ENCODE measurements around the gene CTXN1.
"Not testable (repeated sequence)": the region's sequence is repeated elsewhere in the genome, so short reads cannot be mapped to it uniquely, and the experiment has no call there.

Gene CTXN1

GRCh38 chr19:7899751-7900378 lies 26.1 kb downstream of the CTXN1 start:
- Mint-ChIP-seq H3K9me3 (no peaks in the 10 kb centered on the region), H3K27ac (no peak overlapping the region), H3K36me3 (peaks cover 2 to 11% of the 10 kb centered on the region in 2 donors), H3K4me3 (no peak overlapping the region), H3K27me3 (peaks cover 11 to 13% of the 10 kb centered on the region in 2 donors), H3K4me1 (peaks cover 18 to 26% of the 10 kb centered on the region in 2 donors)
- DNase-seq (no peak), ATAC-seq (replicated peaks) (no peak)

GRCh38 chr19:7898967-7899366 lies 27.0 kb downstream of the CTXN1 start:
- H3K9me3 Mint-ChIP-seq = no peaks in the 10 kb centered on the region
- H3K4me1 Mint-ChIP-seq = peaks cover 14 to 20% of the 10 kb centered on the region in 2 donors
- peaks cover 2 to 6% of the 10 kb centered on the region in 2 donors for H3K36me3 Mint-ChIP-seq
- DNase-seq (no peak), ATAC-seq (replicated peaks) (no peak)
- H3K27ac Mint-ChIP-seq = no peak overlapping the region
- peaks cover 17 to 22% of the 10 kb centered on the region in 2 donors for H3K27me3 Mint-ChIP-seq
- H3K4me3 Mint-ChIP-seq = no peak overlapping the region

- Mint-ChIP-seq H3K27ac (no peak overlapping the region), H3K4me3 (no peak overlapping the region), H3K4me1 (peaks cover 2 to 6% of the 10 kb centered on the region in 2 donors), H3K27me3 (peaks cover 19 to 23% of the 10 kb centered on the region in 2 donors), H3K9me3 (no peaks in the 10 kb centered on the region), H3K36me3 (no peaks in the 10 kb centered on the region)
- ATAC-seq (replicated peaks) = no peak
- no peak for DNase-seq
These were observed 28.6 kb downstream of the CTXN1 start for GRCh38 chr19:7897292-7897691.

- DNase-seq = no peak
- Mint-ChIP-seq H3K4me1 (peaks cover 0 to 1% of the 10 kb centered on the region in 2 donors), H3K36me3 (no peaks in the 10 kb centered on the region), H3K27ac (no peak overlapping the region), H3K4me3 (no peak overlapping the region), H3K9me3 (no peaks in the 10 kb centered on the region), H3K27me3 (peaks cover 23 to 30% of the 10 kb centered on the region in 2 donors)
- ATAC-seq (replicated peaks) = no peak
These were observed 30.4 kb downstream of the CTXN1 start for GRCh38 chr19:7895565-7895964.

GRCh38 chr19:7894612-7895309 lies 31.2 kb downstream of the CTXN1 start:
- no peaks in the 10 kb centered on the region for H3K36me3 Mint-ChIP-seq
- H3K27me3 Mint-ChIP-seq = peaks cover 26 to 33% of the 10 kb centered on the region in 2 donors
- no peaks in the 10 kb centered on the region for H3K9me3 Mint-ChIP-seq
- peaks cover 0 to 1% of the 10 kb centered on the region in 2 donors for H3K4me1 Mint-ChIP-seq
- no peak overlapping the region for H3K4me3 Mint-ChIP-seq
- no peak overlapping the region for H3K27ac Mint-ChIP-seq
- DNase-seq = no peak
- ATAC-seq (replicated peaks) = no peak

GRCh38 chr19:7893362-7894101 lies 32.4 kb downstream of the CTXN1 start:
- H3K4me3 Mint-ChIP-seq; H3K36me3 Mint-ChIP-seq; DNase-seq; ATAC-seq (replicated peaks); H3K4me1 Mint-ChIP-seq; H3K9me3 Mint-ChIP-seq; H3K27ac Mint-ChIP-seq: not testable (repeated sequence)
- H3K27me3 Mint-ChIP-seq = peaks cover 31 to 44% of the 10 kb centered on the region in 2 donors

- H3K27me3 Mint-ChIP-seq = peaks cover 25 to 37% of the 10 kb centered on the region in 2 donors
- peaks cover 0 to 1% of the 10 kb centered on the region in 2 donors for H3K36me3 Mint-ChIP-seq
- DNase-seq (no peak), ATAC-seq (replicated peaks) (no peak)
- H3K27ac Mint-ChIP-seq = no peak overlapping the region
- no peak overlapping the region for H3K4me3 Mint-ChIP-seq
- H3K4me1 Mint-ChIP-seq = peaks cover 0 to 3% of the 10 kb centered on the region in 2 donors
- peaks cover 0 to 2% of the 10 kb centered on the region in 2 donors for H3K9me3 Mint-ChIP-seq
These were observed 37.1 kb downstream of the CTXN1 start for GRCh38 chr19:7888826-7889217.

GRCh38 chr19:7888145-7888825 lies 37.6 kb downstream of the CTXN1 start, which contains the start of gene LRRC8E:
LRRC8E (plus strand) TSS chr19:7888510; CDS start chr19:7895604, 7,094 bp downstream.
- no peak within 1 kb of the TSS for H3K27ac Mint-ChIP-seq
- H3K36me3 Mint-ChIP-seq = peaks cover 0 to 1% of the 10 kb centered on the region in 2 donors
- DNase-seq (no peak), ATAC-seq (replicated peaks) (peak; percentile 64 to 77)
- peaks cover 0 to 3% of the 10 kb centered on the region in 2 donors for H3K4me1 Mint-ChIP-seq
- H3K9me3 Mint-ChIP-seq = peaks cover 0 to 2% of the 10 kb centered on the region in 2 donors
- peaks cover 24 to 37% of the 10 kb centered on the region in 2 donors for H3K27me3 Mint-ChIP-seq
- H3K4me3 Mint-ChIP-seq = no peak within 1 kb of the TSS

GRCh38 chr19:7887408-7888144 lies 38.4 kb downstream of the CTXN1 start:
- DNase-seq (no peak), ATAC-seq (replicated peaks) (no peak)
- Mint-ChIP-seq H3K9me3 (peaks cover 0 to 2% of the 10 kb centered on the region in 2 donors), H3K4me1 (peaks cover 0 to 3% of the 10 kb centered on the region in 2 donors), H3K27ac (no peak overlapping the region), H3K4me3 (no peak overlapping the region), H3K27me3 (peaks cover 24 to 37% of the 10 kb centered on the region in 2 donors), H3K36me3 (peaks cover 0 to 1% of the 10 kb centered on the region in 2 donors)

GRCh38 chr19:7885818-7886217 lies 40.1 kb downstream of the CTXN1 start:
- Mint-ChIP-seq H3K9me3 (peaks cover 0 to 4% of the 10 kb centered on the region in 2 donors), H3K36me3 (peaks cover 0 to 1% of the 10 kb centered on the region in 2 donors), H3K4me1 (peaks cover 0 to 2% of the 10 kb centered on the region in 2 donors), H3K4me3 (no peak overlapping the region), H3K27me3 (peaks cover 24 to 30% of the 10 kb centered on the region in 2 donors), H3K27ac (no peak overlapping the region)
- DNase-seq (no peak), ATAC-seq (replicated peaks) (no peak)

GRCh38 chr19:7883796-7884570 lies 42.0 kb downstream of the CTXN1 start:
- Mint-ChIP-seq H3K9me3 (peaks cover 0 to 4% of the 10 kb centered on the region in 2 donors), H3K4me1 (peaks cover 0 to 2% of the 10 kb centered on the region in 2 donors), H3K36me3 (peaks cover 0 to 1% of the 10 kb centered on the region in 2 donors), H3K4me3 (no peak overlapping the region), H3K27me3 (peaks cover 21 to 24% of the 10 kb centered on the region in 2 donors), H3K27ac (no peak overlapping the region)
- ATAC-seq (replicated peaks) (no peak), DNase-seq (no peak)

GRCh38 chr19:7883105-7883504 lies 42.8 kb downstream of the CTXN1 start:
- Mint-ChIP-seq H3K4me3 (no peak overlapping the region), H3K27me3 (peaks cover 20 to 23% of the 10 kb centered on the region in 2 donors), H3K4me1 (peaks cover 0 to 2% of the 10 kb centered on the region in 2 donors), H3K27ac (no peak overlapping the region), H3K9me3 (peaks cover 0 to 4% of the 10 kb centered on the region in 2 donors), H3K36me3 (peaks cover 0 to 1% of the 10 kb centered on the region in 2 donors)
- no peak for DNase-seq
- ATAC-seq (replicated peaks) = no peak

- no peak for ATAC-seq (replicated peaks)
- peaks cover 0 to 1% of the 10 kb centered on the region in 2 donors for H3K36me3 Mint-ChIP-seq
- H3K4me1 Mint-ChIP-seq = peaks cover 0 to 2% of the 10 kb centered on the region in 2 donors
- no peak for DNase-seq
- no peak overlapping the region for H3K27ac Mint-ChIP-seq
- no peak overlapping the region for H3K4me3 Mint-ChIP-seq
- peaks cover 13 to 18% of the 10 kb centered on the region in 2 donors for H3K27me3 Mint-ChIP-seq
- H3K9me3 Mint-ChIP-seq = peaks cover 0 to 4% of the 10 kb centered on the region in 2 donors
These were observed 44.0 kb downstream of the CTXN1 start for GRCh38 chr19:7881910-7882309.

Data from stimulated activated naive B cell treated with anti-CD40 and anti-IgM and Interleukin-4, amounts not matched to agents 10 μg/mL and 1 μg/mL and 100 μg/mL, for 72 hours (primary cell).